Trophoblast cell (in vitro differentiated cells and primary cell): ENCODE results near the gene COPS7A.

Source experiments
- DNase-seq, 2 donors: peaks; one replicate each; pipeline ENCODE4 v3.0.0-alpha.2; 2016
- H2AFZ ChIP-seq: 2 replicates; pipeline ENCODE4 v1.6.1; 2013; ENCODE audit warnings: low read length, moderate library complexity, mild to moderate bottlenecking; ENCODE audit not compliant: insufficient read depth, poor library complexity
- H2AK5ac ChIP-seq: 2 replicates; pipeline ENCODE4 v1.6.1; 2013; ENCODE audit warnings: mild to moderate bottlenecking, low read length
- H2BK120ac ChIP-seq: 2 replicates; pipeline ENCODE4 v1.6.1; 2013; ENCODE audit warnings: low read length, mild to moderate bottlenecking, moderate library complexity; ENCODE audit not compliant: insufficient read depth, poor library complexity
- H2BK12ac ChIP-seq: 2 replicates; pipeline ENCODE4 v1.6.1; 2013; ENCODE audit warnings: mild to moderate bottlenecking, low read length, moderate library complexity
- H2BK5ac ChIP-seq: 2 replicates; pipeline ENCODE4 v1.6.1; 2013; ENCODE audit warnings: low read length, low read depth, moderate library complexity, mild to moderate bottlenecking; ENCODE audit not compliant: poor library complexity
- H3K14ac ChIP-seq: 2 replicates; pipeline ENCODE4 v1.6.1; 2013; ENCODE audit warnings: mild to moderate bottlenecking, low read length
- H3K18ac ChIP-seq: 2 replicates; pipeline ENCODE4 v1.6.1; 2013; ENCODE audit warnings: mild to moderate bottlenecking, low read length
- H3K23ac ChIP-seq: 2 replicates; pipeline ENCODE4 v1.6.1; 2013; ENCODE audit warnings: low read length
- H3K27ac ChIP-seq: 2 replicates; pipeline ENCODE4 v1.5.1; 2013; ENCODE audit warnings: low read depth, mild to moderate bottlenecking, inconsistent platforms, low read length, moderate library complexity
- H3K27me3 ChIP-seq: 2 replicates; pipeline ENCODE4 v1.6.1; 2013; ENCODE audit warnings: inconsistent platforms, mild to moderate bottlenecking, low read length, moderate library complexity; ENCODE audit not compliant: insufficient read depth
- H3K36me3 ChIP-seq, 2 experiments: 1 replicate in 1 of 2; 2 replicates in 1 of 2; pipeline ENCODE4 v1.6.1; 2013; ENCODE audit warnings: low read length in 2 of 2, mild to moderate bottlenecking in 2 of 2, moderate library complexity in 1 of 2; ENCODE audit not compliant: insufficient read depth in 2 of 2, control insufficient read depth in 1 of 2
- H3K4ac ChIP-seq: 2 replicates; pipeline ENCODE4 v1.6.1; 2013; ENCODE audit warnings: low read depth, mild to moderate bottlenecking, low read length, moderate library complexity
- H3K4me1 ChIP-seq, 2 experiments: 1 replicate in 1 of 2; 2 replicates in 1 of 2; pipeline ENCODE4 v1.6.1; 2013; ENCODE audit warnings: low read length in 2 of 2, mild to moderate bottlenecking in 2 of 2, moderate library complexity in 1 of 2; ENCODE audit not compliant: insufficient read depth in 2 of 2, control insufficient read depth in 1 of 2
- H3K4me2 ChIP-seq: 2 replicates; pipeline ENCODE4 v1.6.1; 2013; ENCODE audit warnings: inconsistent platforms, mild to moderate bottlenecking, low read length, moderate library complexity
- H3K4me3 ChIP-seq: 2 replicates; pipeline ENCODE4 v1.5.1; 2013; ENCODE audit warnings: mild to moderate bottlenecking, low read depth, low read length, inconsistent platforms
- H3K79me1 ChIP-seq: one replicate; pipeline ENCODE4 v1.6.1; 2013; ENCODE audit warnings: low read length
- H3K79me2 ChIP-seq: 2 replicates; pipeline ENCODE4 v1.6.1; 2013; ENCODE audit warnings: low read length, mild to moderate bottlenecking; ENCODE audit not compliant: control insufficient read depth, insufficient read depth, poor library complexity
- H3K9ac ChIP-seq: 2 replicates; pipeline ENCODE4 v1.6.1; 2013; ENCODE audit warnings: mild to moderate bottlenecking, low read length
- H3K9me3 ChIP-seq: 2 replicates; pipeline ENCODE4 v1.6.1; 2013; ENCODE audit warnings: low read depth, mild to moderate bottlenecking, control low read depth, inconsistent platforms, low read length; ENCODE audit not compliant: insufficient read depth
- H4K12ac ChIP-seq: 2 replicates; pipeline ENCODE4 v1.6.1; 2013; ENCODE audit warnings: low read depth, mild to moderate bottlenecking, low read length, moderate library complexity
- H4K8ac ChIP-seq: 2 replicates; pipeline ENCODE4 v1.6.1; 2013; ENCODE audit warnings: low read depth, mild to moderate bottlenecking, low read length, moderate library complexity
- H4K91ac ChIP-seq: one replicate; pipeline ENCODE4 v1.6.1; 2013; ENCODE audit warnings: low read depth, mild to moderate bottlenecking, low read length, moderate library complexity
- WGBS: extraction: QIAGEN DNeasy Blood & Tissue Kit; methylation state at CpG from one replicate; pipeline ENCODE4 v1.1.7; 2013; ENCODE audit warnings: missing lambda C conversion rate; ENCODE audit not compliant: insufficient read length, insufficient coverage; ENCODE audit errors: extremely low coverage; 5-methylcytosine and 5-hydroxymethylcytosine counted together

The COPS7A gene

GRCh38 chr12:6770094-6770493 is 46.2 kb downstream of the COPS7A start:
- peaks cover 18% of the 10 kb centered on the region for H3K79me2 ChIP-seq
- no peak overlapping the region for H3K27ac ChIP-seq
- H2BK120ac ChIP-seq = no peak overlapping the region
- H3K4me1 ChIP-seq = peaks cover 17 to 24% of the 10 kb centered on the region in 2 experiments
- H3K9ac ChIP-seq = no peak overlapping the region
- H3K18ac ChIP-seq = no peak overlapping the region
- peaks cover 17% of the 10 kb centered on the region for H3K79me1 ChIP-seq
- no peak overlapping the region for H3K14ac ChIP-seq
- no peak overlapping the region for H4K8ac ChIP-seq
- H4K12ac ChIP-seq = no peak overlapping the region
- H3K27me3 ChIP-seq = peaks cover 16% of the 10 kb centered on the region
- no peak for DNase-seq
- H3K9me3 ChIP-seq = peaks cover 2% of the 10 kb centered on the region
- H3K23ac ChIP-seq = no peak overlapping the region
- WGBS = no CpG with 5 or more reads among the region's 12 CpGs
- no peak overlapping the region for H2AK5ac ChIP-seq
- no peak overlapping the region for H3K4ac ChIP-seq
- H3K4me3 ChIP-seq = no peak overlapping the region
- no peak overlapping the region for H4K91ac ChIP-seq
- H2AFZ ChIP-seq = no peak overlapping the region
- H3K4me2 ChIP-seq = no peak overlapping the region
- H2BK12ac ChIP-seq = no peak overlapping the region
- no peak overlapping the region for H2BK5ac ChIP-seq
- peaks cover 24 to 25% of the 10 kb centered on the region in 2 experiments for H3K36me3 ChIP-seq

- peaks cover 2% of the 10 kb centered on the region for H3K9me3 ChIP-seq
- H3K4me2 ChIP-seq = no peak overlapping the region
- no peak overlapping the region for H2BK120ac ChIP-seq
- H2AK5ac ChIP-seq = no peak overlapping the region
- no peak overlapping the region for H3K9ac ChIP-seq
- H3K18ac ChIP-seq = no peak overlapping the region
- H3K23ac ChIP-seq = no peak overlapping the region
- no CpG with 5 or more reads among the region's 10 CpGs for WGBS
- H3K4me3 ChIP-seq = no peak overlapping the region
- peaks cover 14 to 19% of the 10 kb centered on the region in 2 experiments for H3K4me1 ChIP-seq
- no peak for DNase-seq
- H3K79me1 ChIP-seq = peaks cover 12% of the 10 kb centered on the region
- H3K27me3 ChIP-seq = peaks cover 16% of the 10 kb centered on the region
- H4K91ac ChIP-seq = no peak overlapping the region
- H3K4ac ChIP-seq = no peak overlapping the region
- H3K36me3 ChIP-seq = peaks cover 27 to 28% of the 10 kb centered on the region in 2 experiments
- H2BK5ac ChIP-seq = no peak overlapping the region
- H3K14ac ChIP-seq = no peak overlapping the region
- H3K27ac ChIP-seq = no peak overlapping the region
- H2BK12ac ChIP-seq = no peak overlapping the region
- H3K79me2 ChIP-seq = peaks cover 17% of the 10 kb centered on the region
- no peak overlapping the region for H2AFZ ChIP-seq
- no peak overlapping the region for H4K8ac ChIP-seq
- H4K12ac ChIP-seq = no peak overlapping the region
Measured at GRCh38 chr12:6770600-6770999, 46.8 kb downstream of the COPS7A start.

DNA sequence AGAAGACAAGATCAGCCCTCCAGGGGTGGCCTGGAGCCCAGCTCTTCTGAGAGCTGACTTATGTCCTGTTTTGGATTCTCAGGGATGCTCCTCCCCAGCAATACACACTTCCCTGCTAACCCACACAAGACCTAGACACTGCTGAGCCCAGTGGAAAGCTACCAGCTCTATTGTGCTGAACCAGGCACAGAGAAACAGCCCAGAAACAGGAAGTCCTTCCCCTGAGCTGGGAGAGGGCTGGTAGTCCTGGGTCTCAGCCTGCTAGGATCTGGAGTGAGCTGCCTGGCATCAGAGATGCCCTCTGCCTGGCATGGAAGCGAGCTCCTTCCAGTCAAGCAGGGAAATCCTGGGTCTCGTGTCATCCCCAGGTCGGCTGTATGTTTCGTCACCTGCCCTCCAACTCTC is 47.2 kb downstream of the COPS7A start:
- no peak overlapping the region for H3K18ac ChIP-seq
- no peak overlapping the region for H4K12ac ChIP-seq
- no peak overlapping the region for H2BK12ac ChIP-seq
- no peak overlapping the region for H3K9ac ChIP-seq
- H3K4ac ChIP-seq = no peak overlapping the region
- H3K9me3 ChIP-seq = peaks cover 2% of the 10 kb centered on the region
- H4K8ac ChIP-seq = no peak overlapping the region
- no peak overlapping the region for H2BK5ac ChIP-seq
- peaks cover 9% of the 10 kb centered on the region for H3K79me1 ChIP-seq
- DNase-seq = no peak
- H2AFZ ChIP-seq = no peak overlapping the region
- no peak overlapping the region for H2AK5ac ChIP-seq
- no peak overlapping the region for H4K91ac ChIP-seq
- no peak overlapping the region for H3K4me2 ChIP-seq
- peaks cover 16% of the 10 kb centered on the region for H3K79me2 ChIP-seq
- peaks cover 27 to 28% of the 10 kb centered on the region in 2 experiments for H3K36me3 ChIP-seq
- no peak overlapping the region for H3K14ac ChIP-seq
- H3K27me3 ChIP-seq = peaks cover 16% of the 10 kb centered on the region
- no peak overlapping the region for H2BK120ac ChIP-seq
- peaks cover 11 to 15% of the 10 kb centered on the region in 2 experiments for H3K4me1 ChIP-seq
- no CpG with 5 or more reads among the region's 4 CpGs for WGBS
- no peak overlapping the region for H3K4me3 ChIP-seq
- H3K27ac ChIP-seq = no peak overlapping the region
- no peak overlapping the region for H3K23ac ChIP-seq

GRCh38 chr12:6771509-6772330 is 47.9 kb downstream of the COPS7A start:
- no peak overlapping the region for H2BK5ac ChIP-seq
- H2BK120ac ChIP-seq = no peak overlapping the region
- H3K4me3 ChIP-seq = no peak overlapping the region
- H3K23ac ChIP-seq = no peak overlapping the region
- H3K27ac ChIP-seq = no peak overlapping the region
- no peak overlapping the region for H2AFZ ChIP-seq
- no peak overlapping the region for H3K9ac ChIP-seq
- no peak overlapping the region for H4K91ac ChIP-seq
- H2BK12ac ChIP-seq = no peak overlapping the region
- H3K18ac ChIP-seq = no peak overlapping the region
- H3K9me3 ChIP-seq = peaks cover 2% of the 10 kb centered on the region
- H3K14ac ChIP-seq = no peak overlapping the region
- no peak overlapping the region for H4K8ac ChIP-seq
- H3K27me3 ChIP-seq = peaks cover 16% of the 10 kb centered on the region
- H3K4me2 ChIP-seq = no peak overlapping the region
- peaks cover 11 to 15% of the 10 kb centered on the region in 2 experiments for H3K4me1 ChIP-seq
- no peak overlapping the region for H3K4ac ChIP-seq
- peaks cover 13% of the 10 kb centered on the region for H3K79me2 ChIP-seq
- no peak overlapping the region for H2AK5ac ChIP-seq
- no CpG with 5 or more reads among the region's 12 CpGs for WGBS
- H3K79me1 ChIP-seq = peaks cover 7% of the 10 kb centered on the region
- peaks cover 27 to 28% of the 10 kb centered on the region in 2 experiments for H3K36me3 ChIP-seq
- H4K12ac ChIP-seq = no peak overlapping the region
- no peak for DNase-seq
